GM18907 (cell line): Measurements from ENCODE around the gene CLDN8.

Experiments
- ATAC-seq: cut with Tn5 transposase; IDR thresholded peaks from one replicate; pipeline ENCODE4 v1.9.1; 2021; ENCODE audit warnings: mild to moderate bottlenecking, moderate library complexity; ENCODE audit not compliant: unreplicated experiment

The CLDN8 gene

DNA sequence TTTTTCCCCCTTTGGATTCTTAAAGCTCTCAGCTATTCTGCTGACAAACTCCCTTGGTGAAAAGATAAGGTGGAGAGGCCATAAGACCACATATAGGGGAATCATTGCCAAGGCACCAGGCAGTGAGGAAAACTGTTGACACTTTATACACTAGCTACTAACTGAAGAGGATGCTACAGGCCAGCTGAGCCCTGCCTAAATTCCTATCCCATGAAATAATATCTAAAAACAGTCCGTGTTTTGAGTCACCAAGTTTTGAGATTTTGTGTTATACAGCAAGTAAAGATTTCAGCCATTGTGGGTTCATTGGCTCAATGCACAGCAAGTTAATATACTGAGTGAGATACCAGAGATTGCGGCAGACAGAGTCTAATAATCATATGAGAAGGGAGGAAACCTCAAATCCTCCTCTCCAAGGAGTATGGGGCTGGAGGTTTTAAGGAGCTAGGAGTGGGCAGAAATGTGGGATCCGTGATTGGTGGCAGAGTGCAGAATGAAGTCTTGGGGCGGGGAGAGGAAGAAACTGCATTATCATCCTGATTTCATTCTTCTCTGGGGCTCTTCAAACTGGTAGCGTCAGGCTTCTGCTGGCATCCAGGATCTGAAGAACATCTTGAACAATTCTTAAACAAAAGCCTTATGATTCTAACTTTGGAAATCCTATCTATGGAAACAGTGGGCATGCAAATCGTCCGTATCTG lies 9.2 kb downstream of the CLDN8 start:
- no peak for ATAC-seq

DNA sequence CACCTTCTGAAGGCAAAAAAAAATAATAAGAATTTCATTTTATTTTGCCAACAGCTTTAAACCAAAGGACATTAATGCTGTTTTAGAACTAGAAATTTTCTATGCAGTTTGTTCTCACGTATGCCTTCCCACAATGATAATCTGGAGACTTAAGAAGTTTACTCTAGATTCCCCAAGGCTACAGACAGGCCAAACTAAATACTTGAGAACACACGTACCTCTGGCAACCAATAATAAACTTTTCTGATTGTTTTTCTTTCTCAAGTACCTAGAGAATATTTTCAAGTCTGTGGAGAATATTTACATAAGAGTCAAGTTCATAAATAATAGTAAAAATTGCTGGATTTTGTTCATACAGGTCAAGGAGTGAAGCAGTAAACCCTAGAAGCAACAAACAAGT lies 15.9 kb downstream of the CLDN8 start:
- no peak for ATAC-seq

DNA sequence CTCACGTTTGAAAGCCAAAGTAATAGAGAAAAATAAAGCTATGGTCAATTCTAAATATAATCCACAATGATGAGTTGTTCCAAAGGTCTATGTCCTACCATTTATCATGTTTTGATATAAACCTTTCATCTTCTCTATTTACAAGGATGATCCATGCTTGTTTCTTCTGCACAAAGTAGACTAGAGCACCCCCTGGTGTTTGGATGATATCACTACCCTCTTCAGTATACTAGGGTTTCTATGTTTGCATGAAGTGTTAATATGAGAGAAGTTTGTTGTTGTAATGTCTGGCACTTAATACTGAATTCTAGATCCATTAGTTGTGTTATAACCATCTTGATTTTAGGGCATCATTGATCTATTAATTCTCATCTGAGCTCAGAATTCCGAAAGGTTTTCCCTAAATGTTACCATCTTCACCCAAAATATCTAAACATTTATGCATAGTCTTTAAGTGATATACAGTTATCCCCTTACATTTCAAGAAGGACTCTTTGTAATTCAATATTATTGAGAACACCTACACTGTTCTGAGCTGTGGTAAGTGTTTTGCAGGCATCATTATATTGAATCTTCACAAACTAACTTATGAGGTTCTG lies 21.1 kb downstream of the CLDN8 start:
- ATAC-seq = no peak

DNA sequence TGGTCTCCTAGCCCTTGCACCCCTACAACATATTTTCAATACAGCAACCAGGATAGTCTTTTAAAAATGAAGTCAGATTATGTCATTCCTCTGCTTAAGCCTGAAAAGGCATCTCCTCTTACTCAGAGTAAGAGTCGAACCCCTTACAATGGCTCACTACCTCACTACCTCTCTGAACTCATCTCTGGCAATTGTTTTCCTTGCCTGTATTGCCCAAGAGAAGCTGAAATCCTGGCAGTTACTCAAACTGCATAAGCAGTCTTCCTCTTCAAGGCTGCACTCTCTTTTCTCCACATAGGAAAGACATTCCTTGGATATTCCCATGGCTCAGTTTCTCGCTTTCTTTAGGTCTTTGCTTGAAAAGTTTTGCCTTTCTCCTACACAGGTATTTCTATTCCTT lies 22.7 kb downstream of the CLDN8 start:
- no peak for ATAC-seq

DNA sequence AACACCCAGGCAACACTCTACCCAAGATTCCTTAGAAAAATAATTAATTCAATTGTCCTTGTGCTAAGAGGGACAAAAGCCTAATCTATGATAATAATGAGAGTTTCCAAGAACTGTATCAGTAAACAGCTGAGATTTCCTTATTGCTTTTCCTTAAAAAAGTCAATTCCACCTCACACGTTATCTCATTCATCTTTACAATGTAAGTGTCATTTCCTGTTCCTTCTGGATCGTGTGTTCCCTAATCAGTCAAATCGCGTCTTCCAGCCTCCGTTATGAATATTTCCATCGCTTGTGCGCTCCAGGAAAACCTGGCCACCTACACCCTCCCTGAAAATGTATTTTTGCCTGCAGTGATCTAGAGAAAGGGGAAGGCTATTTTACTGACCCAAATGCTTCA lies 25.3 kb downstream of the CLDN8 start:
- ATAC-seq = no peak

DNA sequence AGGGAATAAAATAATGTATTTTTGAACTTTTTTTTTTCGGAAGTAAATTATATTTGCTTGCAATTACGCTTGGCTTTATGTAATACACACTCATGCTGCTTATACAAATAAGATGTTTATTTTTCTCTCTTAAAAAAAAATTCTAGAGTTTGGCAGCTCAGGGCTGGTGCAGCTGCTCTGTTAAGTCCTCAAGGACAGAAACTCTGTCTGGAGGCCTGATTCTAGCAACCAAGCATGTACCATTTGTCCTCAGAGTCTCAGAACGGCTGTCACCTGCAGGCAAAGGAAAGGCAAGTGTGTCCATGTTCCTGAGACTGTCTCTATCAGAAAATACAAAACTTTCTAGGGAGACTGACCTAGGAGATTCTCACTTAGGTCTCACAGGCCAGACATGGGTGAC lies 26.1 kb downstream of the CLDN8 start:
- ATAC-seq = no peak

DNA sequence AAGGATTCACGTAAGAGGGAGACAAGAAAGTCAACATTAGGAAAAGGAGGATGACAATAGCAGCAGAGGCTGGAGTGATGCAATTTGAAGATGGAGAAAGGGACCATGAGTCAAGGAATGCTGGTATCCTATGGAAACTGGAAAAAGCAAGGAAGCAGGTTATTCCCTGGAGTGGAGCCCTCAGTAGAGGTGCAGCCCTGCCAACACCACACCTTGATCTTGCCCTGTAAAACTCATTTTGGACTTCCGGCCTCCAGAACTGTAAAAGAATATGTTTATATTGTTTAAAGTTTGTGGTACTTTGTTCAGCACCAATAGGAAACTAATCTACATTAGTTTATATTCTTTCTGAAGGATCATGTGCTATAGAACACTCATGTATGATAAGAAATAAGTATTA lies 29.7 kb downstream of the CLDN8 start:
- no peak for ATAC-seq

DNA sequence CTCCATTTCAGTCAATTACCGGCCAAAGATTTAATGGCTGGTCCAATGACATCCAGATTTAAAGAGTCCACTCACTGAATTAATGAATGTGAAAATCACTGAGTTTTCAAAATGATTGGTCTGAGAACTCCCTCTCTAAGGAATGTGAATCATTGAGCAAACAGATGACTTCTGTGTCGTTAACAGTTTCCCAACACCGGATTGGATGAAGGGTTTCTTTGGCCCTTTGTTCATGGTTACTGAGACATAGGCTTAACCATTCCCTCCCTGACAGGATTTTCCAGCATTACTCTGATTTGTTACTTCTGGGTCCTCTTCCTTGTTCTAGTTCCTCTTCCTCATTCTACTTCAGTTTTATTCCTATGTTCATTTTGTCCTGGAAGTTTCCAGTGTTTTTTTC lies 47.8 kb downstream of the CLDN8 start:
- no peak for ATAC-seq

DNA sequence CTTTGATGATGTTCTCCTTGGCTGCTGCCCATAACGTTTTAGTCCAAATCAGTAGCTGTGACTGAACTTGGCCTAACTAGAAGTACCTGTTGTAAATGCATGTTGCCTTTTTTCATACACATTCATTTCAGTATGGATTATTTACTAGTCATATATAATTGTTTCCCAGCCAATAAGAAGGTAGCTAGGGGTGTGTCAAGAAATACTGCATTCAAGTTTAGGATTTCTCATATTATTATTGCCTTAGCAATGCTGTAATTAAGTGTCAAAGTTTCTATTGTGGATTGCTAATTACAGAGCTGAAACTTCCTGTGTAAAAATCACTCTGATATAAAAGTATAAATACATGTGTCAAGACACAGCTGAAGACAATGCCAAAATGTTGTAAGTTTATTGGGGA lies 49.2 kb downstream of the CLDN8 start, which contains the start of gene CLDN17:
TSS of gene CLDN17 (minus strand) at position 101 of the 400 bp plus-strand sequence. CDS start 188 bp downstream, outside the sequence.
- ATAC-seq = no peak

DNA sequence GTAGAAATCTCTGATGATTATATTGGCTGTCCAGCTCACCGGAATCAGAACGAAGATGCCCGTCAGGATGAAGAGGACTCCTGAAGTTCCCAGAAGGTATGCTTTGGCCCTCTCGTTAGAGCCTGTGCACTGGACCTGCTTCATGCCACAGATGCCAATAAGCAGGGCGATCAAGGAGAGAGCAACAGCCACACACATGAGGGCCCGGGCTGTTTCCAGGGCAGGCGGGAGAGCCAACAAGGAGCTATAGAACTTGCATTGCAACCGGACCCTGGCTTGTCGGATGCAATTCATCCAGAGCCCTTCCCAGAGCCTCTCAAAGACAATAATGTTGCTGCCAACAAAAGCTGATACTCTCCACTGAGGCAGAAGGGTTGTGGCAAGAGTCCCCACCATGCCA lies 49.7 kb downstream of the CLDN8 start:
- no peak for ATAC-seq

DNA sequence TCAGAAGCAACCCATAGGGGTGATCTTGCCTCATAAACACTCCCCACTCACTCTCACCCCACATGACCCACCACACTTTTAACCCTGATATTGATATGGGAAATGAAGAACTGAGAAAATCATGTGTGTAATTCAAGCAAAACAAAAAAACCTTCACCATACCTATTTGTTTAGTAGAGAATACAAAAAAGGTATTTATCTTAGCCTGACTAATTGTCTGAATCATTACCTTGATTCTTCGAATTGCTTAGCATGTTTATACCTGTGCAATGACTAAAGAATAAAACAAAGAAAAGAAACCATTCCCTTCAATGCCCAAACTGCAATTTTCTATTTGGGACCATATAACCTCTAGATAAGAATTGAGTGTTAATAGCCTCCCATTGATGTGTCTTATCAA lies 51.1 kb downstream of the CLDN8 start:
- no peak for ATAC-seq
